Activated T-cell treated with anti-CD3 and anti-CD28 coated beads, Interleukin-2, amount 50 U/mL, for 4 hours (primary cell): ENCODE measurements around the gene B4GALNT4. TPM values are rescaled to one million over a fixed set of nuclear protein-coding genes. Genes with fewer than 3 reads are reported as not detected.
A peak's percentile ranks its signal among the peaks of the same experiment; 100 is the strongest.
"Not testable (repeated sequence)": the region's sequence is repeated elsewhere in the genome, so short reads cannot be mapped to it uniquely, and the experiment has no call there.

ENCODE experiments used
- ATAC-seq, 2 donors: fragments of 200-7000 bp; cut with Tn5 transposase; one replicate each; pipeline ENCODE4 v1.10.0; 2021
- DNase-seq: peaks from one replicate; pipeline ENCODE4 v3.0.0-alpha.2; 2020
- H3K27me3 Mint-ChIP-seq: one replicate; pipeline ENCODE4 v1.8.0; 2021; ENCODE audit warnings: low read depth, mixed read lengths
- H3K36me3 Mint-ChIP-seq: one replicate; pipeline ENCODE4 v1.8.0; 2022; ENCODE audit warnings: mixed read lengths; ENCODE audit not compliant: insufficient read depth
- H3K4me1 Mint-ChIP-seq: one replicate; pipeline ENCODE4 v1.8.0; 2021; ENCODE audit warnings: low read depth, mixed read lengths
- H3K4me3 Mint-ChIP-seq: one replicate; pipeline ENCODE4 v1.8.0; 2021; ENCODE audit warnings: mild to moderate bottlenecking, moderate library complexity, mixed read lengths
- H3K9me3 Mint-ChIP-seq: one replicate; pipeline ENCODE4 v1.8.0; 2021; ENCODE audit warnings: mixed read lengths
- total RNA-seq, 3 donors: library from RNA; stranded (reverse); gene quantifications; one replicate each; pipeline ENCODE4 v1.2.1, GENCODE V29; 2021

B4GALNT4 gene
- total RNA-seq, 3 donors from 2014 or later: 3.8 to 6.1 (median 5.5) TPM

DNA sequence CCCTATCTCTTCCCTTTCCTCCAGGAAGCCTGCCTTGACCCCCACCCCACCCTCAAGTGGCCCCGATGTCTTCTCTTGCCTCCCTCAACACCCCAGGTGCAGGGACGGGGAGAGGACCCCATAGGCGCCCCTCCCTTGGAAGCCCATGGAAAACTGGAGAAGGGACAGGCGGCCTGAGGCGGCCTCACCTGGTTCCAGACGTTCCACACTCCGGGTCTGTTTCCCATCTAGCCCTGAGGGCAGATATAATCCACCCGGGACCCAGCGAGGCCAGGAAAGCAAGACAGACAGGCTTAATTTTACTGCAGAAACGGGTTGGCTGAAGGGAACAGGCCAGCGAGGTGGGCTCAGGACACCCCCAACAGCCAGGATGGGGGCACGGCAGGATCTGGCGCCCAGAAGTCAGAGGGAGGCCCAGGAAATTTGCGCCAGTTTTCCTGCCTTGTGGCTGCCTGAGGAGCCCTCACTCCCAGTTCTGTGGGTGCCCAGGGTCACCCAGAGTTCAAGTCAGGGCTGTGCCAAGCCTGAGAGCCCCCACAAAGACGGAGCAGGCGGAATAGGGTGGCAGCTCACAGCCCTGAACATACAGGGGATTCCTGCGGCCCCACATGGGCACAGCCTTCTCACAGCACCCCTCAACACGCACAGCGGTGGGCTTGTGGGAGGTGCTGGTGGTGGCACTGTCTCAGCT lies 48.5 kb downstream of the B4GALNT4 start:
- H3K4me3 Mint-ChIP-seq: peak overlapping the region; percentile 71
- H3K9me3 Mint-ChIP-seq: no peaks in the 10 kb centered on the region
- ATAC-seq (no peak), DNase-seq (no peak)
- H3K27me3 Mint-ChIP-seq: no peaks in the 10 kb centered on the region
- H3K36me3 Mint-ChIP-seq: no peaks in the 10 kb centered on the region
- H3K4me1 Mint-ChIP-seq: peaks cover 28% of the 10 kb centered on the region

DNA sequence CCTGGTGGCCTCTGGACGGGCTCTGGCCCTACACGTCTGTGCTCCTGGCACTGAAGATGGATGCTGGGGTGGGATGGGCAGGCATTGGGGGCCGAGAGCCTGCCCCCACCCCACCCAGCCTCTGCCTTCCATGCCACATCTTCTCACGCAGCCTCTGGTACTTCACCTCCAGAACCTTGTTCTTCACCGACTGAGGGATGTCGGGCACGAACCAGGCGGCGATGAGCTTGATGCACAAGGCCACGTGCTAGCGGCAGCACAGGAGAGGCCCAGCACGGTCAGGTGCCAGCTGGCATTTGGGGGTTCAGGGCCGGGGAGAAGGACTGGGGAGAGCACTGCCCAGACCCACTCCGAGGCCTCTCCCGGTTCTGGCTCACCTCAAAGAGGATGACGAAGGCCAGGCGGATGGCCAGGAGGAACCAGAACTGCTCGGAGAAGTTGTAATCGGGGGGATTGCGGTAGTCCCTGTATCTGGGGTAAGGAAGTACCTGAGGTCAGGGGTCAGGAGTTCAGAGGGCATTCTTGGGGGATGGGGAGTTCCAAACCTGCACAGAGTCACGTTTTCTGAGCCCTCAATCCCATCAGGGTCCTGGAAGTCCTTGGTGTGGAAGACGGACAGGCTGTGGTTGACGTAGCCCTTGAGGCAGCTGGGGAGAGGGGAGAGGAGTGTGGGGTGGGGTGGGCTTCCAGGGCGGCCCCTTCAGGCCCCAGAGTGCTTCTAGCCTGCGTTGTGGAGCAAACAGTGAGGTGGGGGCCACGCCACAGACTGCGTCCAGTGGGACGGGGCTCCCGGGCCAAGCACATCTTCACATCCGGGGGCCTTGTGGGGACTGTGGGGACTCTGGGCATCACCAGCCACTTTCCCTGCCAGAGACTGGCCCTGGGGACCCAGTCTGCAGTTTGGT lies 49.3 kb downstream of the B4GALNT4 start:
- peak overlapping the region; percentile 33 for H3K4me3 Mint-ChIP-seq
- H3K36me3 Mint-ChIP-seq: no peaks in the 10 kb centered on the region
- DNase-seq: no peak
- peaks cover 20% of the 10 kb centered on the region for H3K4me1 Mint-ChIP-seq
- H3K9me3 Mint-ChIP-seq: no peaks in the 10 kb centered on the region
- no peaks in the 10 kb centered on the region for H3K27me3 Mint-ChIP-seq
- ATAC-seq: no peak

DNA sequence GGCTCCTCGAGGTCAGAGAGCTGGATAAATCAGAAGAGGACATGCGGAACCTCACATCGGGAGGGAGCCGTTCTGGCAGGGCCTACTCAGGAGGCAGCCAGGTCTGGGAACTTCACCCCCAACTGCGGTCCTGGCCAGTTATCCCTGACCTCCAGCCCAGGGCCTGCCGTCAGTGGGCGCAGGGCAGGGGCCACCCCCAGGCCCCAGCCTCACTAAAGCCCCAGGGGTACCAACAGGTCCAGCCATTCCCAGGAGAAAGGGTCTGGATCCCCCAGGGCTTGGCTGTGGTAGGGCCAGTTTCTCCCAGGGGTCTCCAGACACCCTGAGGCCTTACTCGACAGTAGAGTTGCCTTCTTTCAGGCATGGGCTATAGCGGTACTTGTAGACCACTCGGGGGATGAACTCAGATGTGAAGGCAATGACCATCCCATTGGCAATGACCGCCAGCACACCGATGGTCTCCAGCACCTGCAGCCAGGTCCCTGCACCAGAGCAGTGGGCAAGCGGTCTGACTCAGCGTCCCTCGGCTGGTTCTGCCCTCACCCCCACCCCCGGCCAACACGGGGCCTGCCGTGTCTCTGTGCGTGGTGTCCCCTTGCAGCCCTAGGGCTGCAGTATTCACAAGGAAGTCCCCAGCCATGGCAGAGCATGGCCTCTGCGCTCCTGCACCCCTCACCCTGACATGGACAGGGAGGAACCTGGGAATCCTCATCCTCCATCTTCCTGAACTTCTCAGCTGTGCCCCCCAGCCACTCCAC lies 50.1 kb downstream of the B4GALNT4 start:
- H3K27me3 Mint-ChIP-seq: no peaks in the 10 kb centered on the region
- H3K4me1 Mint-ChIP-seq: peaks cover 18% of the 10 kb centered on the region
- H3K9me3 Mint-ChIP-seq: no peaks in the 10 kb centered on the region
- DNase-seq: no peak
- ATAC-seq: no peak
- peaks cover 3% of the 10 kb centered on the region for H3K36me3 Mint-ChIP-seq
- no peak overlapping the region for H3K4me3 Mint-ChIP-seq

DNA sequence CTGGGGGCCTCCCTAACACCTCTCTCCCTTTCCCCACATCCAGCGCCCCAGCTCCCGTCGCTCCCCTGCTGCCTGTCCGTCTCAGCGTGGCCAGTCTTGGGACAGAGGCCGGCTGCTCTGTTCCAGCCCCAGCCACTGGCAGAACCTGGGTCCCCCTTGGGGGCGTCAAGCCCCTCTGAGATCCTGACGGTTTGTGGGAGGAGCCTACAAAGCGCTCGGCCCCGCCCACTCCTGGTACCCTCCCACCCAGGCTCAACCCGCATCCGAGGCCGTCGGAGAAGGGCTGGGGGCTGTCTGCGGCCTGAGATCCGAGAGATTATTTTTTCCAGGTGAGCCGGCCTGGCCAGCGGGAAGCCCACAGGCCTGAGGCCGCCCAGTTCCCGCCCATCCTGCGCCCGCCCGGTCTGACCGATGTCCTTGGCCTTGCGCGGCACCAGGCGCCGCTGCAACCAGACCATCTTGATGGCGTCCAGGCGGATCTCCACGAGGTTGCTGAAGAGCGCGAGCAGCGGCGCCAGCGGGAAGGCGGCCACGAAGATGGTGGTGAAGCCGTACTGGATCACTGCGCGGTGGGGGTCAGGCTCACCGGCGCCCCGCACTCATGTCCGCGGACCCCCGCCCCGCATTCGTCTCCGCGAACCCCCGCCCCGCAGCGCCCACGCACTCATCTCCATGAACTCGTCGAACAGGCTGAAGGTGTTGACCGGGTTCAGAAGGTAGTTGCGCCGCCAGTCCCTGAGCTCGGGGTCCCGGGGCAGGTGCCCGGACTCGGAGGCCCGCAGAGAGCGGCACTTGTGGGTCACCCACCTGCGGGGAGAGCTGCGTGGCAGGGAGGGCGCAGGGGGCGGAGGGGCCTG lies 51.0 kb downstream of the B4GALNT4 start:
- Mint-ChIP-seq H3K27me3 (no peaks in the 10 kb centered on the region), H3K4me1 (peaks cover 10% of the 10 kb centered on the region), H3K36me3 (peaks cover 8% of the 10 kb centered on the region), H3K9me3 (no peaks in the 10 kb centered on the region), H3K4me3 (no peak overlapping the region)
- ATAC-seq (no peak), DNase-seq (no peak)

DNA sequence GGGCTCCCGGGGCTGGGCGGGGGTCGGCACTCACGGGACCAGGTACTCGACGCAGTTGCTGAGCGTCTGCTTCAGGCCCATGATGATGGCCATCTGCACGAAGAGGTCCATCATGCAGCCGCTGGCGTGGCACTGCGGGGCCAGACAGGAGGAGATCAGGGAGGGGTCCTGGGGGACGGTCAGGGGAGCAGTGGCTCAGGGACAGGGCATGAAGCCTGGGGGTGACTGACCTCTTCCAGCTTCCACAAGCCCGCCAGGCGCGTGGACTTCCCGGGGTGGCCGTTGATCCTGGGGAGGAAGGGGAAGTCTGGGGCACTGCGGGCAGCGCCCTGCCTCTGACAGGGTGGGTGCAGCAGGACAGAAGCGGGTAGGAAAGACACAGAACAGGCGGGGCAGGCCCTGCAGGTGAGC lies 51.6 kb downstream of the B4GALNT4 start:
- H3K9me3 Mint-ChIP-seq: no peaks in the 10 kb centered on the region
- peaks cover 10% of the 10 kb centered on the region for H3K36me3 Mint-ChIP-seq
- no peak for ATAC-seq
- no peaks in the 10 kb centered on the region for H3K27me3 Mint-ChIP-seq
- no peak for DNase-seq
- peaks cover 4% of the 10 kb centered on the region for H3K4me1 Mint-ChIP-seq
- H3K4me3 Mint-ChIP-seq: no peak overlapping the region

DNA sequence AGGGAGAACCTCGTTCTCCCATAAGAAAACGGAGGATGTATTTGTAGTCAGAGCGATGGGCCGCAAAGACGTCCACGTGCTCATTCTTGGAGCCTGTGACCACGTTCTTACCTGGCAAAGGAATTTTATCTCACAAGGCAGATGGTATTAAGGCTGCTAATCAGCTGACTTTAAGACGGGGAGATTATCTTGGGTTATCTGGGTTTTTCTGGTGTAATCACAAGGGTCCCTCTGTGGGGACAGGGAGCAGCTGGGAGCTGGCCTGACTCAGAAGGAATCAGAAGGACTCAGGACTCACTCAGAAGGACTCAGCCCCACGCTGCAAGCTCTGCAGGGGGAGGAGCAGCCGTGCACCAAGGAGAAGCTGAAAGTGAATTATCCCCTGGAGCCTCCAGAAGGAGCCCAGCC lies 53.0 kb downstream of the B4GALNT4 start:
- Mint-ChIP-seq H3K9me3 (no peaks in the 10 kb centered on the region), H3K27me3 (no peaks in the 10 kb centered on the region), H3K36me3 (peaks cover 10% of the 10 kb centered on the region), H3K4me1 (no peaks in the 10 kb centered on the region), H3K4me3 (no peak overlapping the region)
- no peak for ATAC-seq
- no peak for DNase-seq

DNA sequence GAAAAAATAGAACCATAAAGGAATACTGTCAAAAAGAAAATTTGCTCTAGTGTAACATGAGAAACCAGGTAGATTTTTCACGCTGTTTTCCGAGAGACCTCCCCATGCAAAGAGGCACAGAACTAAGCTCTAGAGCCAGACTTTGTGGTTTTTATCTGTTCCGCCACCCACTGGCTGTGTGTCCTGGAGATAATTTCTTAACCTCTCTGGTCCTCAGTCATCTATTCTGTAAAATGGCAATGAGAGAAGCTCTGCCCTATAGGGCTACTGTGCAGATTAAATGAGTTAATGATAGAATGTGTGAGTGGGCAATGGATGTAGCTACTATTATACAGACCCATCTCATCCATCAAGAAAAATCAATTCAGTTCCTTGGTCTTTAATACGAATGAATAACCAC lies 54.9 kb downstream of the B4GALNT4 start:
- no peak for ATAC-seq
- no peaks in the 10 kb centered on the region for H3K9me3 Mint-ChIP-seq
- DNase-seq: no peak
- no peaks in the 10 kb centered on the region for H3K27me3 Mint-ChIP-seq
- no peak overlapping the region for H3K4me3 Mint-ChIP-seq
- peaks cover 10% of the 10 kb centered on the region for H3K36me3 Mint-ChIP-seq
- H3K4me1 Mint-ChIP-seq: no peaks in the 10 kb centered on the region

DNA sequence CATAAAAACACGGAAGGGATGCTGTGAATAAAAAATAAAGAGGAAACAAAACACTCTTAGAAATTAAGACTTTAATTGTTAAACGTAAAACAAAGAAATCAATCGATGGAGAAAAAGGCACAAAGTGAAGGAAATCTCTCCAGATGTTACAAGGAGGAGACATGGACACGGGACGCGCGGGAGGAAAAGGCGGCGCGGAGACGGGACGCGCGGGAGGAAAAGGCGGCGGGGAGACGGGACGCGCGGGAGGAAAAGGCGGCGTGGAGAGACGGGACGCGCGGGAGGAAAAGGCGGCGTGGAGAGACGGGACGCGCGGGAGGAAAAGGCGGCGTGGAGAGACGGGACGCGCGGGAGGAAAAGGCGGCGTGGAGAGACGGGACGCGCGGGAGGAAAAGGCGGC lies 55.5 kb downstream of the B4GALNT4 start:
- H3K36me3 Mint-ChIP-seq, ATAC-seq, H3K27me3 Mint-ChIP-seq, H3K4me1 Mint-ChIP-seq, H3K9me3 Mint-ChIP-seq, H3K4me3 Mint-ChIP-seq, DNase-seq: not testable (repeated sequence)

DNA sequence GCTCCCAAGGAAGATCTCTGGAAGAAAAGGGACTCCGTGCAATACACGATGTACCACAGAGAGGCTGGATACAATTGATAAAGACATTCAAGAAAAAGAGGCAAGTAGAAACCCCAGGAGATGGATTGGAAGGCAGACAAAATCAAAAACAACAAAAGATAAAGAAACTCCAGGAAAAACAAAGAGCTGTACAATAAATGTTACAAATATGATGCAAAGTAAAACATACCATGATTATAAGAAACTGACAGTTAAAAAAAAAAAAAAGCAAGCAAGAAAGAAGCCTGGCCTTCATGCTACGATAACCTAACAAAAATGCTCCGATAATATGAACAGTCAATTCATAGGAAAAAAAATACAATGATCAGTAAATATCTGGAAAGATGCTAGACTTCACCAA lies 56.0 kb downstream of the B4GALNT4 start:
- no peaks in the 10 kb centered on the region for H3K4me1 Mint-ChIP-seq
- peaks cover 10% of the 10 kb centered on the region for H3K36me3 Mint-ChIP-seq
- no peaks in the 10 kb centered on the region for H3K27me3 Mint-ChIP-seq
- H3K9me3 Mint-ChIP-seq: no peaks in the 10 kb centered on the region
- DNase-seq: no peak
- ATAC-seq: no peak
- no peak overlapping the region for H3K4me3 Mint-ChIP-seq

DNA sequence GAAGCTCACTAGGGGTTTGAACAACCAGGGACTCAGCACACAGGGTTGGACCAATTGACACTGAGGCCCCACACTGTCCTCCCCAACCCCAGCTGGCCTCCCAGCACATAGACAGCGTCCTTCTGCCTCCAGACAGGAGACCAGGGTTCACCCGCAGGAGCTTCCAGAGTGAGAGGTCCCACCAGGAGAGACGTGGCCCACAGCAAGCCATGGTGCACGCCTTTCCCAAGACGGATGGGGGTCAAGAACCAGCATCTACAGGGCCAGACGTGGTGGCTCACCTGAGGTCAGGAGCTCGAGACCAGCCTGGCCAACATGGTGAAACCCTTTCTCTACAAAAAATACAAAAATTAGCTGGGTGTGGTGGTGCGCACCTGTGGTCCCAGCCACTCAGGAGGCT lies 57.6 kb downstream of the B4GALNT4 start:
- H3K4me1 Mint-ChIP-seq: no peaks in the 10 kb centered on the region
- H3K36me3 Mint-ChIP-seq: peaks cover 10% of the 10 kb centered on the region

DNA sequence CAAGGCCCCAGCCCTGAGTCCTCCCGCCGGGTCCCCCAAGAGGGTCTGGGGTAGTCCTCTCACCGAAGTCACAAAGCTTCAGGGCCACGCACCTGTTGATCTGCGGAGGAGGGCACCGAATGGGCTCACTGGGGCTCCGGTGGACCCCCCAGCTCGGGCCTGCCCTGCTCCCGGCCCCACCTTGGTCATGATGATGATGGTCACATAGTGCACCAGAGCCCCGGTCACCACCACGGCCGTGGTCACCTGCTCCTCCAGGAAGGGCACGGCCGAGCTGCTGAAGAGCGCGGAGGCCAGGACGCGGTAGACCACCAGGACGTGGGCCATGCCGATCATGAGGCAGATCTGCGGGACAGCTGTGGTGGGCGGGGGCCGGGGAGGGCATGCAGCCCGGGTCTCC lies 59.0 kb downstream of the B4GALNT4 start:
- Mint-ChIP-seq H3K27me3 (no peaks in the 10 kb centered on the region), H3K9me3 (no peaks in the 10 kb centered on the region), H3K36me3 (peaks cover 10% of the 10 kb centered on the region), H3K4me1 (no peaks in the 10 kb centered on the region), H3K4me3 (no peak overlapping the region)
- no peak for DNase-seq
- ATAC-seq: no peak

More for the DNA sequence above, 57.6 kb downstream of the B4GALNT4 start:
- ATAC-seq (no peak), DNase-seq (no peak)
- Mint-ChIP-seq H3K27me3 (no peaks in the 10 kb centered on the region), H3K9me3 (no peaks in the 10 kb centered on the region), H3K4me3 (no peak overlapping the region)

DNA sequence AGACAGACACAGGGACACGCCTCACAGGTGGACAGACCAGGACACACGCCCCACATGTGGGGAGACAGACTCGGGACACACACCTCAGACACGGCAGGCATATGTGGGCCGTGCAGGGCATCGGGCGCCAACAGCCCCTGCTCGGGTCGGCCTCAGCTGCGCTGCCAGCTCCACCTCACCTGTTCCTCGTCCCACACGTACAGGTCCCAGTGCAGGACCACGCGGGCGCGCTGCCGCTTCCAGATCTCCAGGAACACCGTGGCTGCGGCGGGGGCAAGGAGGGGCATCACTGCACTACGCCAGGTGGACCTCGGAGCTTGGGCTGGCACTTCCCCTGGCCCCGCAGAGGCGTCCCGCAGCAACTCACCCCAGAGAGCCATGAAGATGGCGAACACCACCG lies 60.1 kb downstream of the B4GALNT4 start:
- DNase-seq (no peak), ATAC-seq (no peak)
- no peaks in the 10 kb centered on the region for H3K9me3 Mint-ChIP-seq
- no peaks in the 10 kb centered on the region for H3K27me3 Mint-ChIP-seq
- no peaks in the 10 kb centered on the region for H3K4me1 Mint-ChIP-seq
- H3K36me3 Mint-ChIP-seq: peaks cover 7% of the 10 kb centered on the region
- H3K4me3 Mint-ChIP-seq: no peak overlapping the region

DNA sequence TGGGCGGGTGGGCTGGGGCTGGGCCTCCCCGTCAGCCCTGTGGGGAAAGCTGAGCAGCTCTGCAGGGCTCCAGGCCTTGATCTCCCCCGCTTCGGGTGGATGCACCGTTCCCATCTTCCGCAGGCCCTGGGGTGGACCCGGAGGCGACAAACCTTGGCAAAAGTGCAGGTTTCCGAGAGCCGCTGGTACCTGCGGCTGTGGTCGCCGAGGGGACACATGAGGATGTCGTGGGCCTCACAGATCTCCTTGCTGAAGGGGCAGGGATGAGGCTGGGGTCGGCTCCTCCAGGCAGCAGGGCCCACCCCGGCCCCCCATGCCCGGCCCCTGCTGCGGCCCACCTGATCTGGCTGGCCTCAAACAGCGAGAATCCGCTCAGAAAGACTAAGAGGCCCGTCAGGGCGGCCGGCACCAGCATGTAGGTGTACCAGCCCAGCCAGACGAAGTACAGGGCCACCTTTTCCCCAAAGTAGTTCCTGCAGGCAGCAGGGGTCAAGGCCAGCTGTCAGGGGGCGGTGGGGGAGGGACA lies 60.7 kb downstream of the B4GALNT4 start:
- H3K9me3 Mint-ChIP-seq: no peaks in the 10 kb centered on the region
- H3K27me3 Mint-ChIP-seq: no peaks in the 10 kb centered on the region
- H3K4me1 Mint-ChIP-seq: no peaks in the 10 kb centered on the region
- H3K4me3 Mint-ChIP-seq: no peak overlapping the region
- H3K36me3 Mint-ChIP-seq: peaks cover 4% of the 10 kb centered on the region
- ATAC-seq: no peak
- no peak for DNase-seq
